K562 (cell line): ENCODE results near the gene KCNK3. TPM values are rescaled to one million over a fixed set of nuclear protein-coding genes. Genes with fewer than 3 reads are reported as not detected.

Experiments
- EP400 ChIP-seq: fragments of 450-650 bp; IDR thresholded peaks from 2 replicates; pipeline ENCODE4 v1.6.1; 2017; ENCODE audit warnings: antibody characterized with exemption, mild to moderate bottlenecking, moderate library complexity
- HDAC6 ChIP-seq: IDR thresholded peaks from 2 replicates; pipeline ENCODE4 v1.6.1; 2012; ENCODE audit warnings: low read depth, mild to moderate bottlenecking, control low read depth, inconsistent platforms, low read length, moderate library complexity
- KDM1A ChIP-seq, 2 experiments: fragments of 450-650 bp; IDR thresholded peaks; 2 replicates each; pipeline ENCODE4 v1.6.1; 2016; ENCODE audit warnings: mild to moderate bottlenecking in 2 of 2
- MAFG ChIP-seq: fragments of 450-650 bp; conservative IDR thresholded peaks from 2 replicates; pipeline ENCODE4 v1.6.1; 2016; ENCODE audit warnings: missing genetic modification characterization, missing compliant biosample characterization
- POLR3A ChIP-seq: IDR thresholded peaks from 2 replicates; pipeline ENCODE4 v1.6.1; 2011; ENCODE audit warnings: borderline replicate concordance, mild to moderate bottlenecking, moderate library complexity; ENCODE audit not compliant: insufficient read length, insufficient read depth; ENCODE audit errors: extremely low read depth
- RBM17 ChIP-seq: fragments of 200-400 bp; formaldehyde crosslinking; IDR thresholded peaks from 2 replicates; pipeline ENCODE4 v1.6.1; 2017; ENCODE audit warnings: low read depth, mild to moderate bottlenecking, low read length, borderline replicate concordance
- RFX7 ChIP-seq: fragments of 250-450 bp; sonication (Bioruptor Pico); IDR thresholded peaks from 2 replicates; pipeline ENCODE4 v1.5.1; 2021; ENCODE audit warnings: mild to moderate bottlenecking
- SAFB2 ChIP-seq: fragments of 200-400 bp; formaldehyde crosslinking; IDR thresholded peaks from 2 replicates; pipeline ENCODE4 v1.6.1; 2018; ENCODE audit warnings: borderline replicate concordance, low read length, low read depth, moderate library complexity; ENCODE audit not compliant: severe bottlenecking
- SAP30 ChIP-seq: fragments of 200-600 bp; sonication (generic); IDR thresholded peaks from 2 replicates; pipeline ENCODE4 v1.6.1; 2012; ENCODE audit warnings: borderline replicate concordance, low read depth, mild to moderate bottlenecking, moderate library complexity, low read length, control low read depth, inconsistent platforms; ENCODE audit not compliant: insufficient read depth, poor library complexity, severe bottlenecking
- polyA plus RNA-seq, 8 experiments: library from polyadenylated mRNA; depleted of rRNA in 4 of 8; stranded (reverse) in 5 of 8; unstranded in 3 of 8; fragments of >200 nt; fragmentation: Nextera tagmentation in 2 of 8; fragmentation: Illumina TruSeq in 1 of 8; extraction: Ambion mirVana in 2 of 8; extraction: Trizol in 1 of 8; gene quantifications; 2 replicates each; pipeline versions ENCODE4 v1.2.1 to v1.2.3, GENCODE V29; 2011 to 2014; ENCODE audit warnings: inconsistent platforms in 1 of 8, missing spikeins in 1 of 8
- total RNA-seq, 7 experiments: library from RNA; depleted of rRNA in 6 of 7; stranded (reverse); fragments of >200 nt in 6 of 7; fragmentation: Illumina TruSeq in 2 of 7; extraction: Trizol in 2 of 7; gene quantifications; 2 replicates each; pipeline versions ENCODE4 v1.2.1 to v1.2.3, GENCODE V29; 2011 to 2021; ENCODE audit warnings: low replicate concordance in 1 of 7
- TF ChIP-seq, protein P1 (sequence below): fragments of 250-450 bp; sonication (Bioruptor Pico); IDR thresholded peaks from 2 replicates; pipeline ENCODE4 v1.5.0; 2021; ENCODE audit warnings: mild to moderate bottlenecking, moderate library complexity
- TF ChIP-seq, protein P2 (sequence below): fragments of 450-650 bp; IDR thresholded peaks from 2 replicates; pipeline ENCODE4 v1.6.1; 2016; ENCODE audit warnings: low read depth
- TF ChIP-seq, protein P3 (sequence below): sonication (generic); formaldehyde crosslinking; IDR thresholded peaks from 2 replicates; pipeline ENCODE4 v1.8.0; 2022; ENCODE audit warnings: mild to moderate bottlenecking, missing genetic modification reagents

The KCNK3 gene
- total and polyA plus RNA-seq, 9 of the 15 experiments (the other 6 are each of a cell fraction or from before 2014, with no cell fraction given) = 0.01 to 0.20 (median 0.07) TPM; not detected in 5

DNA sequence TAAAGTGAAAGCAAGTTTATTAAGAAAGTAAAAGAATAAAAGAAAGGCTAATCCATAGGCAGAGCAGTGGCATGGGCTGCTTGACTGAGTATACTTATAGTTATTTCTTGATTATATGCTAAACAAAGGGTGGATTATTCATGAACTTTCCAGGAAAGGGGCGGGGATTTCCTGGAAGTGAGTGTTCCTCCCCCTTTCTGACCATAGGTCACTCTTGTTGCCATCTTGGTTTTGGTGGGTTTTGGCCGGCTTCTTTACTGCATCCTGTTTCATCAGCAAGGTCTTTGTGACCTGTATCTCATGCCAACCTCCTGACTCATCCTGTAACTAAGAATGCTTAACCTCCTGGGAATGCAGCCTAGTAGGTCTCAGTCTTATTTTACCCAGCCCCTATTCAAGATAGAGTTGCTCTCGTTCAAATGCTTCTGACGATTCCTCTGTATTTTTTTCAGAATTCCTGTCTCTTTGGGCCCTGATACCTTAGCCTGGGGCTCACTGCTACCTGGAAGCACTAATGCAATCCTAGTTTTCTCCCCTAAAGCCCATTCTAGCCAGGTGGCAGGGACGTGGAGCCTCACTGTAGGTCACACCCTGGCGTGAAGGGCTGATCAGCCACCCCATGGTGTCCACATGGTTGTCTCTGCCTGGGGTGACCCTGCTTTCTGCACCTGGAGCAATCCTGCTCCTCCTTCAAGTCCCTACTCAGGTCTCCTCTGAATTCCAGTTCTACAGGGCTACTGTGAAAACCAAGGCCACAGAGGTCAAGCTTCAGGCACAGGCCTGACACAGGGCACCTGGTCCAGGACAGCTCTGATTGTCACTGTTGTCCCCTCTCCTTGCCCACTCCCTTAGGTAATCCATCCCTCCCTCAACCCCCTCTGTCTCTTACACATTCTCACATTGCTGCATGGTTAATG lies 65.6 kb downstream of the KCNK3 start (continued):
- TF ChIP-seq, protein P1, sequence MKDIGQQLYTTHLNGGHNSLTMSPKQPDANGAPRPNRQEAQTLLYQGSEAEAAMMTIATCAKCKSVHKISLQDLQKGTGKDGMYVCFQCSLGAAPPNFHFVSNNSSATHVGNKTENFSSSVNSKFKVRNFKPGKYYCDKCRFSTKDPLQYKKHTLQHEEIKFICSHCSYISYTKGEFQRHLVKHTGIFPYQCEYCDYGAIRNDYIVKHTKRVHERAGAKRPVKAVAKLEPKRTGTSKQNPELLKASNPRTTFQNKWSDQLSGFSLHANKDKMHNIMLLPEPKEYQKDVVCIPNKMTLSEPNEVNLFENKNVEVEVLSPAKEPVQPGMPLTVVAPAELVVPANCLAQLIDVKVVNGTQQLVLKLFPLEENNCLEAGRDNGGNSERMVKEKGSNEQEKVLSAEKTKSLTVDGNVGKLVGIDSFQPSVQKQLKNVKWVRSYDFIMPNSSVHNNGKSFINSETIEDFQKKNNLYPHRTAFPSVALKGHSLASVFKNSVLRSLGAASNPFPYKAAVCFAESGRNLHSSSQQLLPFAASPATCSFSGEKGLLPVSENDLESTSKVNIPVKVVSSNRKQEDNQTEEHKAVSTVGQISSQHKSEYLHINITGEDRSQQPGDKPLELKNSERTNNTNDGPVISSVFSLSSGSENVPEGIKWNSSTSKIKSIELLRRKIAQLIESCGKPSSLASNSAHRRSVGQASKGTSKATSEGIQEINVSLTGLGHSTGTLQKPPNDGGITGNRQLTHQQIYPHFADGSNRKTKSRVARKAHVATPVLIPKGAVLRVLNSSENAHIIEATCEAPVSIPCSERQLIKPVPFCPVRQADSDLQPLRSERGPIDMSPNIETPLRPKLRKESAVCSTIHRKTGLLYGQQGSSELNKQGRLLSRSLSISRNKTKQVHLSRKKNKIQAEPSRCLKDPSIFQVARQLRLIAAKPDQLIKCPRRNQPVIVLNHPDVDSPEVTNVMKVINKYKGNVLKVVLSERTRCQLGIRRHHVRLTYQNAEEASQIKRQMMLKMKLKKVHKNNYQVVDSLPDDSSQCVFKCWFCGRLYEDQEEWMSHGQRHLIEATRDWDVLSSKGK (CRISPR knock-in tag) = no peak
- TF ChIP-seq RBM17 (no peak), KDM1A (IDR thresholded peaks at IDR 0.05) (peak in 1 of 2 experiments; percentile 46; a peak in 2 of 4 replicates), SAP30 (no peak), SAFB2 (no peak), MAFG (tag) (no peak), HDAC6 (no peak), POLR3A (no peak), RFX7 (CRISPR knock-in tag) (no peak), EP400 (peak; percentile 85)
- TF ChIP-seq, protein P2, sequence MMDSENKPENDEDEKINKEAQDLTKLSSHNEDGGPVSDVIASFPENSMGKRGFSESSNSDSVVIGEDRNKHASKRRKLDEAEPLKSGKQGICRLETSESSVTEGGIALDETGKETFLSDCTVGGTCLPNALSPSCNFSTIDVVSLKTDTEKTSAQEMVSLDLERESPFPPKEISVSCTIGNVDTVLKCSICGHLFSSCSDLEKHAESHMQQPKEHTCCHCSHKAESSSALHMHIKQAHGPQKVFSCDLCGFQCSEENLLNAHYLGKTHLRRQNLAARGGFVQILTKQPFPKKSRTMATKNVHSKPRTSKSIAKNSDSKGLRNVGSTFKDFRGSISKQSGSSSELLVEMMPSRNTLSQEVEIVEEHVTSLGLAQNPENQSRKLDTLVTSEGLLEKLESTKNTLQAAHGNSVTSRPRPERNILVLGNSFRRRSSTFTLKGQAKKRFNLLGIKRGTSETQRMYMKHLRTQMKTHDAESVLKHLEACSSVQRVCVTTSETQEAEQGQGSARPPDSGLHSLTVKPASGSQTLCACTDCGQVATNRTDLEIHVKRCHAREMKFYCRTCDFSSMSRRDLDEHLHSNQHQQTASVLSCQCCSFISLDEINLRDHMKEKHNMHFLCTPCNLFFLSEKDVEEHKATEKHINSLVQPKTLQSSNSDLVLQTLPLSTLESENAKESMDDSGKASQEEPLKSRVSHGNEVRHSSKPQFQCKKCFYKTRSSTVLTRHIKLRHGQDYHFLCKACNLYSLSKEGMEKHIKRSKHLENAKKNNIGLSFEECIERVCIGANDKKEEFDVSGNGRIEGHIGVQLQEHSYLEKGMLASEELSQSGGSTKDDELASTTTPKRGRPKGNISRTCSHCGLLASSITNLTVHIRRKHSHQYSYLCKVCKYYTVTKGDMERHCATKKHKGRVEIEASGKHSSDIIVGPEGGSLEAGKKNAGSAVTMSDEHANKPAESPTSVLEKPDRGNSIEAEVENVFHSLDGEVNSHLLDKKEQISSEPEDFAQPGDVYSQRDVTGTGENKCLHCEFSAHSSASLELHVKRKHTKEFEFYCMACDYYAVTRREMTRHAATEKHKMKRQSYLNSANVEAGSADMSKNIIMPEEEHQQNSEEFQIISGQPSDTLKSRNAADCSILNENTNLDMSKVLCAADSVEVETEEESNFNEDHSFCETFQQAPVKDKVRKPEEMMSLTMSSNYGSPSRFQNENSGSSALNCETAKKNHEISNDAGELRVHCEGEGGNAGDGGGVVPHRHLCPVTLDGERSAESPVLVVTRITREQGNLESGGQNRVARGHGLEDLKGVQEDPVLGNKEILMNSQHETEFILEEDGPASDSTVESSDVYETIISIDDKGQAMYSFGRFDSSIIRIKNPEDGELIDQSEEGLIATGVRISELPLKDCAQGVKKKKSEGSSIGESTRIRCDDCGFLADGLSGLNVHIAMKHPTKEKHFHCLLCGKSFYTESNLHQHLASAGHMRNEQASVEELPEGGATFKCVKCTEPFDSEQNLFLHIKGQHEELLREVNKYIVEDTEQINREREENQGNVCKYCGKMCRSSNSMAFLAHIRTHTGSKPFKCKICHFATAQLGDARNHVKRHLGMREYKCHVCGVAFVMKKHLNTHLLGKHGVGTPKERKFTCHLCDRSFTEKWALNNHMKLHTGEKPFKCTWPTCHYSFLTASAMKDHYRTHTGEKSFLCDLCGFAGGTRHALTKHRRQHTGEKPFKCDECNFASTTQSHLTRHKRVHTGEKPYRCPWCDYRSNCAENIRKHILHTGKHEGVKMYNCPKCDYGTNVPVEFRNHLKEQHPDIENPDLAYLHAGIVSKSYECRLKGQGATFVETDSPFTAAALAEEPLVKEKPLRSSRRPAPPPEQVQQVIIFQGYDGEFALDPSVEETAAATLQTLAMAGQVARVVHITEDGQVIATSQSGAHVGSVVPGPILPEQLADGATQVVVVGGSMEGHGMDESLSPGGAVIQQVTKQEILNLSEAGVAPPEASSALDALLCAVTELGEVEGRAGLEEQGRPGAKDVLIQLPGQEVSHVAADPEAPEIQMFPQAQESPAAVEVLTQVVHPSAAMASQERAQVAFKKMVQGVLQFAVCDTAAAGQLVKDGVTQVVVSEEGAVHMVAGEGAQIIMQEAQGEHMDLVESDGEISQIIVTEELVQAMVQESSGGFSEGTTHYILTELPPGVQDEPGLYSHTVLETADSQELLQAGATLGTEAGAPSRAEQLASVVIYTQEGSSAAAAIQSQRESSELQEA = no peak
- TF ChIP-seq, protein P3, sequence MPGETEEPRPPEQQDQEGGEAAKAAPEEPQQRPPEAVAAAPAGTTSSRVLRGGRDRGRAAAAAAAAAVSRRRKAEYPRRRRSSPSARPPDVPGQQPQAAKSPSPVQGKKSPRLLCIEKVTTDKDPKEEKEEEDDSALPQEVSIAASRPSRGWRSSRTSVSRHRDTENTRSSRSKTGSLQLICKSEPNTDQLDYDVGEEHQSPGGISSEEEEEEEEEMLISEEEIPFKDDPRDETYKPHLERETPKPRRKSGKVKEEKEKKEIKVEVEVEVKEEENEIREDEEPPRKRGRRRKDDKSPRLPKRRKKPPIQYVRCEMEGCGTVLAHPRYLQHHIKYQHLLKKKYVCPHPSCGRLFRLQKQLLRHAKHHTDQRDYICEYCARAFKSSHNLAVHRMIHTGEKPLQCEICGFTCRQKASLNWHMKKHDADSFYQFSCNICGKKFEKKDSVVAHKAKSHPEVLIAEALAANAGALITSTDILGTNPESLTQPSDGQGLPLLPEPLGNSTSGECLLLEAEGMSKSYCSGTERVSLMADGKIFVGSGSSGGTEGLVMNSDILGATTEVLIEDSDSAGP (CRISPR knock-in tag) = no peak
